ENCODE data around the gene CDH8. TPM values are rescaled to one million over a fixed set of nuclear protein-coding genes. Genes with fewer than 3 reads are reported as not detected.

The CDH8 gene
- total and polyA plus RNA-seq, 2 of the 4 experiments (the other 2 are of a cell fraction) = not detected

GRCh38 chr16:61611847-61612491 is 424.3 kb downstream of the CDH8 start:
- Histone ChIP-seq H2BK15ac (ENCODE audit: low read depth, low read length) (no peak overlapping the region), H4K91ac (ENCODE audit: insufficient read depth, low read depth, low read length) (no peak overlapping the region), H3K9me3 (ENCODE audit: control insufficient read depth, insufficient read depth, low read length) (peaks cover 5% of the 10 kb centered on the region; the same call in 1 of the 2 replicates), H4K8ac (ENCODE audit: low read depth in 2 of 2, low read length in 2 of 2) (no peak overlapping the region), H3K18ac (ENCODE audit: low read depth, low read length) (no peak overlapping the region), H3K14ac (replicated peaks; ENCODE audit: low read depth, low read length) (no peak overlapping the region), H3K9me1 (ENCODE audit: insufficient read depth, low read length) (no peaks in the 10 kb centered on the region), H2BK120ac (ENCODE audit: low read depth, low read length) (no peak overlapping the region), H3K27me3 (ENCODE audit: control insufficient read depth, insufficient read depth, low read length) (no peaks in the 10 kb centered on the region), H3K36me3 (ENCODE audit: control insufficient read depth, insufficient read depth, low read length) (no peaks in the 10 kb centered on the region), H3K56ac (ENCODE audit: extremely low read depth, insufficient read depth, low read length) (no peak overlapping the region), H3K23ac (ENCODE audit: low read depth, low read length) (no peak overlapping the region), H4K20me1 (ENCODE audit: insufficient read depth, low read length) (no peaks in the 10 kb centered on the region), H4K5ac (ENCODE audit: low read depth, low read length) (no peak overlapping the region), H3K4ac (ENCODE audit: low read depth, low read length) (no peak overlapping the region), H3K4me3 (ENCODE audit: insufficient read depth, low read depth, low read length) (no peak overlapping the region), H2AK9ac (replicated peaks; ENCODE audit: low read depth, low read length, poor library complexity) (no peak overlapping the region), H2BK20ac (ENCODE audit: low read depth, low read length) (no peak overlapping the region), H2AK5ac (ENCODE audit: low read depth, low read length) (no peak overlapping the region), H2AFZ (replicated peaks; ENCODE audit: low read length, poor library complexity) (no peak overlapping the region), H3K4me2 (ENCODE audit: low read depth, low read length) (no peak overlapping the region), H3K79me1 (ENCODE audit: low read depth in 1 of 2, low read length in 2 of 2) (no peaks in the 10 kb centered on the region), H3K4me1 (ENCODE audit: control insufficient read depth, insufficient read depth, low read length) (no peaks in the 10 kb centered on the region), H3K27ac (ENCODE audit: insufficient read depth, low read length) (no peak overlapping the region), H2BK5ac (ENCODE audit: low read depth, low read length, poor library complexity, severe bottlenecking) (no peak overlapping the region), H3K9ac (ENCODE audit: low read depth, low read length) (no peak overlapping the region)
- ChIA-PET CTCF (no interaction called here), POLR2A (ENCODE audit: unreplicated experiment) (no interaction called here)
- WGBS, 2 experiments (ENCODE audit: extremely low coverage in 2 of 2, insufficient read length in 1 of 2) = 20% methylated on average over 1 of the region's 4 CpGs; no CpG with 5 or more reads in 1 of the 2 experiments
- dilution Hi-C loops (cut with HindIII; ENCODE audit: low sequenced_read_pairs, unreplicated experiment) = no loop called here
- intact Hi-C loops (cut with micrococcal nuclease) = no loop called here
- in situ Hi-C loops (cut with MboI; ENCODE audit: low sequenced_read_pairs) = no loop called here
- TF ChIP-seq SMC3 (IDR thresholded peaks at IDR 0.05; ENCODE audit: low read depth, low read length) = no peak
- ATAC-seq (ENCODE audit: low read depth) (no peak), DNase-seq (no peak)
- no TSS peak for BruUV-seq (replicated peaks)
